ENCODE data around the gene BRPF3.

The BRPF3 gene

DNA sequence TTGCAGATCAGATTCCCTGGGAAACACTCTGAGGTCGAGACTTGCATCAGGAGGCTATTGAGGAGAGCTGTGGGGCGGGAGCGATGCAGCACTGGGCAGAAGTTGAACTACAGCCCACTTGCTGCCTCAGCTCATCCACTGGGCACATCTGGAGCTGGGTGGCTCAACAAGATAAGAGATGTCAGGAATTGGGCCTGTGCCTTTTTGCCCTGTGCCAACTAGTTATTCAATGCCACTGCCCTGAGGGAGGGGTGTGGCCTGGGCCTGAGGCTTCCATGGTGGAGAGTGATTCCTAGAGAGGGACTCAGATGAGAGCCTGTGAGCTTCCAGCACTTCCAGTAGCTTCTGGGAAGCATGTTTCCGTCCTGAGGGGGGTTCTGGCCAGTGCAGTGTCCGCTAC lies 32.7 kb downstream of the BRPF3 start:
- TF ChIP-seq GATA1 (IDR thresholded peaks at IDR 0.05; ENCODE audit: low read depth, low read length): no peak
- TF ChIP-seq POLR2A (IDR thresholded peaks at IDR 0.05; ENCODE audit: low read length): no peak
- no peak for DNase-seq

GRCh38 chr6:36230371-36230770 lies 33.8 kb downstream of the BRPF3 start:
- no peak for DNase-seq
- TF ChIP-seq GATA1 (IDR thresholded peaks at IDR 0.05; ENCODE audit: low read depth, low read length): no peak
- no peak for TF ChIP-seq POLR2A (IDR thresholded peaks at IDR 0.05; ENCODE audit: low read length)

- no peak for DNase-seq
- no peak for TF ChIP-seq POLR2A (IDR thresholded peaks at IDR 0.05; ENCODE audit: low read length)
- TF ChIP-seq GATA1 (IDR thresholded peaks at IDR 0.05; ENCODE audit: low read depth, low read length): no peak
Observed at GRCh38 chr6:36232172-36232571, 35.6 kb downstream of the BRPF3 start.

- no peak for TF ChIP-seq GATA1 (IDR thresholded peaks at IDR 0.05; ENCODE audit: low read depth, low read length)
- no peak for TF ChIP-seq POLR2A (IDR thresholded peaks at IDR 0.05; ENCODE audit: low read length)
- DNase-seq: peak; percentile 16 to 25
Observed at GRCh38 chr6:36235309-36235708, 38.8 kb downstream of the BRPF3 start.

- no peak for DNase-seq
- no peak for TF ChIP-seq GATA1 (IDR thresholded peaks at IDR 0.05; ENCODE audit: low read depth, low read length)
- TF ChIP-seq POLR2A (IDR thresholded peaks at IDR 0.05; ENCODE audit: low read length): no peak
Observed at GRCh38 chr6:36235862-36236261, 39.3 kb downstream of the BRPF3 start.

DNA sequence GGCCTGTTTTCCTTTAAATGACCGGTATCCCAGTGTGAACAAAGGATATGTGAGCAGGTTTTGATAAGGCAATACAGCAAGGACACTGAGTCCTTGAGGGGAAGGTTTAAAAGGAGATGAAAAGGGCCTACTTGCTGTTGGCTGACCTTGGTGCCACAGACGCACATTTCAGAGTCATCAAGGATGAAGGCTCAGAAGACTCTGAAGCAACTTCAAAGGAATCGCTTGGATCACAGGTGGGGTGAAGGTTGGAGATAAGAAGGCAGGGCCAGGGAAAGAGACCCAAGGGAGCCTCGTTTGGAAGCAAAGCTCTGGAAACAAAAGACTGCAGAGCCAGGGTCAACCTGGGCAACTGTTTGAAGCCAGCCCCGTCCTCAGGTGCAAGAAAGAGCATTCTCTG lies 43.2 kb downstream of the BRPF3 start:
- DNase-seq: no peak
- TF ChIP-seq GATA1 (IDR thresholded peaks at IDR 0.05; ENCODE audit: low read depth, low read length) (no peak), POLR2A (IDR thresholded peaks at IDR 0.05; ENCODE audit: low read length) (no peak)

DNA sequence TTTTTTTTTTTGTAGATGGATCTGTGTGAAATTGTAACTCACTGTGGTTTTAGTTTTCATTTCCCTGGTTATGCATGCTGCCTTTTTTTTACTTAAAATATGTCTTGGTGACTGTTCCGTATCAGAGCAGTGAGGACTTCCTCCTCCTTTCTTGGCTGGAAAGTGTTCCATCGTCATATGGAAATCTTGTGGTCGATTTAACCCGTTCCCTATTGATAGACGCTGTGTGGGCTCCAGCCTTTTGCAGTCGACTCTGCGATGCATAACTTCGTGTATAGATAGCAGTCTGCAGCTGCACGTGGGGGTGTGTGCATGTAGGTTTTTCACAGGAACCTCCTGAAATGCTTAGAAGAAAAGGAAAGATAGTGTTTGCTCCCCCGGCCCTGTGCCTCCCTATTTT lies 45.2 kb downstream of the BRPF3 start:
- peak in 1 of 2 experiments; percentile 24 for DNase-seq
- TF ChIP-seq POLR2A (IDR thresholded peaks at IDR 0.05; ENCODE audit: low read length): no peak
- no peak for TF ChIP-seq GATA1 (IDR thresholded peaks at IDR 0.05; ENCODE audit: low read depth, low read length)

DNA sequence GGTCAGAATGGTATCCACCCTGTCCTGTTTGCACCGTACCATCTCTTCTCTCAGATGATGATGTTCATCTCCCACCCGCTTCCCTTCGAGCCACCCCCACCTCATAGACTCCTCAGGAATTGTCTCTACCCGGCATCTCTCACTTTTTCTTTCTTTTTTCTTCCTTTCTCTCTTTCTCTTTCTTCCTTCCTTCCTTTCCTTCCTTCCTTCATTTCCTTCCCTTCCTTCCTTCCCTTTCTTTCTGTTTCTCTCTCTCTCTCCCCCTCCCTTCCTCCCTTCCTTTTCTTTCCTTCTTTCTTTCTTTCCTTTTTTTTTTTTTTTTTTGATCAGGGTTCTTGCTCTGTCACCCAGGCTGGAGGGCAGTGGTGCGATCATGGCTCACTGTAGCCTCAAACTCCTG lies 45.6 kb downstream of the BRPF3 start:
- no peak for DNase-seq
- TF ChIP-seq GATA1 (IDR thresholded peaks at IDR 0.05; ENCODE audit: low read depth, low read length) (no peak), POLR2A (IDR thresholded peaks at IDR 0.05; ENCODE audit: low read length) (no peak)

GRCh38 chr6:36242626-36243025 lies 46.1 kb downstream of the BRPF3 start:
- no peak for DNase-seq
- TF ChIP-seq POLR2A (IDR thresholded peaks at IDR 0.05; ENCODE audit: low read length): no peak
- TF ChIP-seq GATA1 (IDR thresholded peaks at IDR 0.05; ENCODE audit: low read depth, low read length): no peak

GRCh38 chr6:36243562-36244212 lies 47.1 kb downstream of the BRPF3 start:
- TF ChIP-seq POLR2A (IDR thresholded peaks at IDR 0.05; ENCODE audit: low read length): no peak
- no peak for TF ChIP-seq GATA1 (IDR thresholded peaks at IDR 0.05; ENCODE audit: low read depth, low read length)

DNA sequence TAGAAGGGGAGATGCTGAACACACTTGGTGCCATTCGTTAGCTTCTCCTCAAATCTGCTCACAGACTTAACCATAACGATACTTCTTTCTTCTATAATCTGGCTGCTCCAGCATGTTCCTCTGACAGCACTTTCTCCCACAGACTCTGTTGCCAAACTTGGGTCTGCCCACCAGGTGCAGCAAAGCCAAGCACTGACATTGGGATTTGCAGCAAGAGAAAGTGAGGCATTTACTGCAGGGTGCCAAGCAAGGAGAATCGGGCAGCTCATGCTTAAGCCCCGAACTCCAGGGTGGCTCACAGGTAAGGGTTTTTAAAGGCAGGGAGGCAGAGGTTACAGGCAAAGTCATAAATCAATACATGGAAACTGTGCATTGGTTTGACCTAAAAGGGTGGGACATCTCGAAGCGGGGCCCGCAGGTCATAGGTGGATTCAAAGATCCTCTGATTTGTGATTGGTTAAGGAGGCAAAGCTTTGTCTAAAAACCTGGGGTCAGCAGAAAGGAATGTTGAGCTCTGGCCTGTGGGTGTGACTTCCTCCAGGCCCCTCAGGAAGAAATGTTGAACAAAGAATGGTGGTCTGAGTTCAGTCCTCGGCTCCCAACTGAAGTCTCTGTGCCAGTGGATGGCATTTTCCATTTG lies 48.2 kb downstream of the BRPF3 start:
- no peak for TF ChIP-seq POLR2A (IDR thresholded peaks at IDR 0.05; ENCODE audit: low read length)
- no peak for TF ChIP-seq GATA1 (IDR thresholded peaks at IDR 0.05; ENCODE audit: low read depth, low read length)
- DNase-seq: no peak

More at GRCh38 chr6:36243562-36244212, 47.1 kb downstream of the BRPF3 start:
- DNase-seq: no peak

DNA sequence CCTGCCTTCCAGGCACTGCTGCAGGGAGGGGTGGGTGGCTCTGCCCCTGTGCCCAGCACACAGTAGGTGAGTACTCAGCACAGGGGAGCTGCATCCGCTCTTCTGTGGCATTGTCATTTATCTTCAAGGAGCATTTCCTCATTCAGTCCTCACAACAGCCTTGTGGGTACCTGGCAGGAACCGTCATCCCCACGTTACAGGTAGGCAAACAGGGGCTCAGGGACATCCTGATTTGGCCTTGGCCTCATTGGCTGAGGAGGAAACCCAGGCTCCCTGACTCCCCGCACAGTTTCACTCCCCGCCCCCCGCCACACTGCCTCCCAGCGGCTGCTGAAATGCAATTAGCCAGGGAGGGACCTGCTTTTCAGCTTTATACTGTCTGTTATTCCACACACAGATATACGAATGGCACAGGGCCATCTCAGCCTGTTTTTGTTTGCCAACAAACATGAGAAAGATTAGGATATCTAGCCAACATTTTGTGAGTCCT lies 49.1 kb downstream of the BRPF3 start:
- TF ChIP-seq GATA1 (IDR thresholded peaks at IDR 0.05; ENCODE audit: low read depth, low read length) (no peak), POLR2A (IDR thresholded peaks at IDR 0.05; ENCODE audit: low read length) (no peak)
- peak; percentile 25 to 28 for DNase-seq

GRCh38 chr6:36246506-36247268 lies 50.1 kb downstream of the BRPF3 start:
- TF ChIP-seq POLR2A (IDR thresholded peaks at IDR 0.05; ENCODE audit: low read length): no peak
- no peak for TF ChIP-seq GATA1 (IDR thresholded peaks at IDR 0.05; ENCODE audit: low read depth, low read length)
- no peak for DNase-seq

- DNase-seq: no peak
- TF ChIP-seq GATA1 (IDR thresholded peaks at IDR 0.05; ENCODE audit: low read depth, low read length) (no peak), POLR2A (IDR thresholded peaks at IDR 0.05; ENCODE audit: low read length) (no peak)
Observed at GRCh38 chr6:36247693-36248092, 51.1 kb downstream of the BRPF3 start.
